Hepatocyte (in vitro differentiated cells): ENCODE measurements around the gene ARVCF. TPM values are rescaled to one million over a fixed set of nuclear protein-coding genes. Genes with fewer than 3 reads are reported as not detected.

ENCODE experiments used
- DNase-seq: peaks from one replicate; pipeline ENCODE4 v3.0.0-alpha.2; 2016; ENCODE audit warnings: low spot score
- H2AFZ ChIP-seq: fragments of 200-600 bp; sonication (generic); 2 replicates; pipeline ENCODE4 v1.6.0; 2016; ENCODE audit warnings: antibody characterized with exemption, mild to moderate bottlenecking
- H3K27ac ChIP-seq: fragments of 200-600 bp; sonication (generic); 2 replicates; pipeline ENCODE4 v1.5.1; 2016; ENCODE audit warnings: mild to moderate bottlenecking
- H3K27me3 ChIP-seq: fragments of 200-600 bp; sonication (generic); 2 replicates; pipeline ENCODE4 v1.6.1; 2016
- H3K36me3 ChIP-seq: fragments of 200-600 bp; sonication (generic); replicated peaks from 2 replicates; pipeline ENCODE4 v1.5.1; 2016; ENCODE audit warnings: low read depth; ENCODE audit not compliant: insufficient read depth
- H3K4me1 ChIP-seq: fragments of 200-600 bp; sonication (generic); 2 replicates; pipeline ENCODE4 v1.5.1; 2016; ENCODE audit warnings: mild to moderate bottlenecking, moderate library complexity; ENCODE audit not compliant: insufficient read depth
- H3K4me2 ChIP-seq: fragments of 200-600 bp; sonication (generic); 2 replicates; pipeline ENCODE4 v1.6.0; 2016
- H3K4me3 ChIP-seq: fragments of 200-600 bp; sonication (generic); 2 replicates; pipeline ENCODE4 v1.5.1; 2016; ENCODE audit warnings: mild to moderate bottlenecking
- H3K79me2 ChIP-seq: fragments of 200-600 bp; sonication (generic); 2 replicates; pipeline ENCODE4 v1.6.0; 2017; ENCODE audit warnings: mild to moderate bottlenecking
- H3K9me2 ChIP-seq: fragments of 200-600 bp; sonication (generic); replicated peaks from 2 replicates; pipeline ENCODE4 v1.6.0; 2017; ENCODE audit warnings: mild to moderate bottlenecking; ENCODE audit not compliant: insufficient read depth
- H3K9me3 ChIP-seq: fragments of 200-600 bp; sonication (generic); 2 replicates; pipeline ENCODE4 v1.5.1; 2016; ENCODE audit warnings: low read depth, mild to moderate bottlenecking
- H4K20me1 ChIP-seq: fragments of 200-600 bp; sonication (generic); 2 replicates; pipeline ENCODE4 v1.6.0; 2016; ENCODE audit warnings: mild to moderate bottlenecking; ENCODE audit not compliant: insufficient read depth, poor library complexity, severe bottlenecking
- EZH2 ChIP-seq: fragments of 200-600 bp; sonication (generic); IDR thresholded peaks from 2 replicates; pipeline ENCODE4 v1.6.1; 2016; ENCODE audit warnings: antibody characterized with exemption, mild to moderate bottlenecking, borderline replicate concordance
- EZH2phosphoT487 ChIP-seq: fragments of 200-600 bp; sonication (generic); IDR thresholded peaks from one replicate; pipeline ENCODE4 v1.6.1; 2018; ENCODE audit warnings: antibody characterized with exemption, mild to moderate bottlenecking, low read depth, moderate library complexity; ENCODE audit not compliant: unreplicated experiment, severe bottlenecking
- WGBS: methylation state at CpG from one replicate; pipeline ENCODE4 v1.1.6; 2016; ENCODE audit warnings: low lambda C conversion rate; ENCODE audit errors: missing lambda C conversion rate; 5-methylcytosine and 5-hydroxymethylcytosine counted together
- polyA plus RNA-seq: library from polyadenylated mRNA; unstranded; fragments of >200 nt; fragmentation: Nextera tagmentation; extraction: Ambion mirVana; gene quantifications from 2 replicates; pipeline ENCODE4 v1.2.1, GENCODE V29; 2016
- total RNA-seq: library from RNA; depleted of rRNA; stranded (reverse); fragments of >200 nt; gene quantifications from 2 replicates; pipeline ENCODE4 v1.2.3, GENCODE V29; 2014
- TF ChIP-seq, protein P1 (sequence below): fragments of 200-600 bp; sonication (generic); IDR thresholded peaks from 2 replicates; pipeline ENCODE4 v1.5.1; 2016; ENCODE audit warnings: antibody characterized with exemption, mild to moderate bottlenecking; ENCODE audit not compliant: poor library complexity

ARVCF gene
- total and polyA plus RNA-seq, 2 experiments from 2014 or later = 23.8 to 32.5 TPM

DNA sequence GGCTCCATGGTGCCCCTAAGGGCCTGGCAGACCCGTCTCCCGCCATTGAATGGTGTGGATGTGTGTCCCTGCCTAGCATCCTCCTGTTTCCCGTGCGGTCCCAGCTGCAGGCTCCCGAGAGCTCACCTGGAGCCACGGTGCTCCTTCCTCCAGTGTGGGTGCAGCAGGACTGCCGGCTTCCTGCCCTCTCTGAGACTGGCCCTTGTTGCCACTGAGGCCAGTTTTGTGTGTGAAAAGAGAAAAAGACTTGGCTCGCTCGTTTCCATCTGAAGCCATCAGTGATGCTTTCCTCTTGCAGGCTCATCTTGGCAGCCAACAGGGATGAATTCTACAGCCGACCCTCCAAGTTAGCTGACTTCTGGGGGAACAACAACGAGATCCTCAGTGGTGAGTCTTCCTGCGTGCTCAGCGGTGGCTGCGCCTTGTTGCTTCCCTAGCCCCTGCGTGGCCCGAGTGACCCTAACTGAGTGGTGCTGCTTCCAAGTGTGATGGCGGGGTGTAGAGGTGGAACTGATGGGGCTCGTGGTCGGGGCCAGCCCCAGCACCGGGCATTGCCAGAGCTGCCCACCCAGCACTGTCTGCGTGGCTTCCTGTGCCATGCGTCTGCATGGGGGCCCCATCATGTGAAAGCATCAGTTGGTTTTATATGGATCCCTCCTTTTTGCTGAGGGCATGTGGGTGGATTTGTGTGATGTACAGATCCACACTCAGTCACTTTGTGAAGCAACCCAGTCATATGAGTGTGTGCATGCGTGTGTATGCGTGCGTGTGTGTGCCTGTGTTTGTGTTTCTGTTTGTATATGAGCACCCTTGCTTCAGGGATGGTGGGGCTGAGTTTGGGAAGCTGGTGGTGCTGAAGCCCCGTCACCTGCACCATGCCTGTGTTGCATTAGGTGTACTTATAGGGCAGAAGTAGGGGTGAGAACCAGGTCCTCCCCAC is 26.7 kb upstream of the ARVCF start:
- Histone ChIP-seq H3K79me2 (no peaks in the 10 kb centered on the region), H3K4me3 (no peak overlapping the region), H3K27me3 (no peaks in the 10 kb centered on the region), H3K4me2 (no peak overlapping the region), H3K4me1 (no peaks in the 10 kb centered on the region), H3K27ac (no peak overlapping the region), H4K20me1 (no peaks in the 10 kb centered on the region), H3K9me2 (no peaks in the 10 kb centered on the region), H2AFZ (no peak overlapping the region), H3K36me3 (no peaks in the 10 kb centered on the region), H3K9me3 (no peaks in the 10 kb centered on the region)
- 95% methylated on average over 26 of the region's 26 CpGs for WGBS
- TF ChIP-seq, protein P1, sequence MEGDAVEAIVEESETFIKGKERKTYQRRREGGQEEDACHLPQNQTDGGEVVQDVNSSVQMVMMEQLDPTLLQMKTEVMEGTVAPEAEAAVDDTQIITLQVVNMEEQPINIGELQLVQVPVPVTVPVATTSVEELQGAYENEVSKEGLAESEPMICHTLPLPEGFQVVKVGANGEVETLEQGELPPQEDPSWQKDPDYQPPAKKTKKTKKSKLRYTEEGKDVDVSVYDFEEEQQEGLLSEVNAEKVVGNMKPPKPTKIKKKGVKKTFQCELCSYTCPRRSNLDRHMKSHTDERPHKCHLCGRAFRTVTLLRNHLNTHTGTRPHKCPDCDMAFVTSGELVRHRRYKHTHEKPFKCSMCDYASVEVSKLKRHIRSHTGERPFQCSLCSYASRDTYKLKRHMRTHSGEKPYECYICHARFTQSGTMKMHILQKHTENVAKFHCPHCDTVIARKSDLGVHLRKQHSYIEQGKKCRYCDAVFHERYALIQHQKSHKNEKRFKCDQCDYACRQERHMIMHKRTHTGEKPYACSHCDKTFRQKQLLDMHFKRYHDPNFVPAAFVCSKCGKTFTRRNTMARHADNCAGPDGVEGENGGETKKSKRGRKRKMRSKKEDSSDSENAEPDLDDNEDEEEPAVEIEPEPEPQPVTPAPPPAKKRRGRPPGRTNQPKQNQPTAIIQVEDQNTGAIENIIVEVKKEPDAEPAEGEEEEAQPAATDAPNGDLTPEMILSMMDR = no peak
- no peak for TF ChIP-seq EZH2
- no peak for TF ChIP-seq EZH2phosphoT487
- no peak for DNase-seq

GRCh38 chr22:20040327-20041200 is 23.9 kb upstream of the ARVCF start:
- TF ChIP-seq EZH2phosphoT487 = no peak
- TF ChIP-seq, protein P1 = no peak
- TF ChIP-seq EZH2 = no peak
- Histone ChIP-seq H3K9me3 (no peaks in the 10 kb centered on the region), H2AFZ (no peak overlapping the region), H3K9me2 (no peaks in the 10 kb centered on the region), H3K4me3 (no peak overlapping the region), H4K20me1 (no peaks in the 10 kb centered on the region), H3K4me1 (no peaks in the 10 kb centered on the region), H3K79me2 (no peaks in the 10 kb centered on the region), H3K27me3 (no peaks in the 10 kb centered on the region), H3K36me3 (no peaks in the 10 kb centered on the region), H3K27ac (no peak overlapping the region), H3K4me2 (no peak overlapping the region)
- 88% methylated on average over 7 of the region's 7 CpGs for WGBS
- DNase-seq = no peak

DNA sequence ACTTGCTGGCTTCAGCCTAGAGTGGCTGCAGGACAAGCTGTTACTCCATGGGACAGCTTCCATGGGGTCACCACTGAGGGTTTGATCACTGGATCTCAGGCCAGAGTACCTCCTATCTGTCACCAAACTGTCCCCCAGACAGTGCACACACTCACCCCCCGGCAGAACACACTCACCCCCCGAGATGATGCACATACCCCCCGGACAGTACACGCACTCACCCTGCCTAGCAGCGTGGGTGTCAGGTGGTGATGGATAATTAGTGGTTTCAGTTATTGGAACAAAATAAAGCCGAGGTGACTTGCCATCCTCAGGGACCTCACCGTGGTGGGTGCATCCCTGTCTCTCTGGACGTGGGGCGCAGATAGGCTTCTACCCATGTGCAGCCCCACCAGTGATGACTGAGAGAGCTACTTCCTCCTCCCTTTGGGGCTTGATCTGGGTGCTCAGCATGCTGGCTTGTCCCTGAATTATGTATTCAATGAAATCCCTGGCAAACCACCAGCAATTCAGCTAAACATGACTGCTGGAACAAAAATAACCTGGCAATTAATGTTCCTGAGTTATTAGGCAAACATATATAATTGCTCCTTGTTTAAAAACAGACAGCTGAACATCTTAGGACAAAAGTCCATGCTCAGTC is 23.2 kb upstream of the ARVCF start:
- 96% methylated on average over 9 of the region's 9 CpGs for WGBS
- Histone ChIP-seq H3K4me3 (no peak overlapping the region), H3K27ac (no peak overlapping the region), H3K27me3 (no peaks in the 10 kb centered on the region), H3K79me2 (no peaks in the 10 kb centered on the region), H3K36me3 (no peaks in the 10 kb centered on the region), H3K4me1 (no peaks in the 10 kb centered on the region), H3K9me3 (no peaks in the 10 kb centered on the region), H2AFZ (no peak overlapping the region), H3K4me2 (no peak overlapping the region), H3K9me2 (no peaks in the 10 kb centered on the region), H4K20me1 (no peaks in the 10 kb centered on the region)
- no peak for TF ChIP-seq EZH2phosphoT487
- TF ChIP-seq, protein P1 = no peak
- TF ChIP-seq EZH2 = no peak
- no peak for DNase-seq
